Daoy (cell line): ENCODE results near the gene SHKBP1. TPM values are rescaled to one million over a fixed set of nuclear protein-coding genes. Genes with fewer than 3 reads are reported as not detected.
"Not testable (repeated sequence)": the region's sequence is repeated elsewhere in the genome, so short reads cannot be mapped to it uniquely, and the experiment has no call there.

Experiments used
- DNase-seq: peaks from one replicate; pipeline ENCODE4 v3.0.0-alpha.2; 2015; ENCODE audit warnings: low read depth
- total RNA-seq: library from RNA; depleted of rRNA; stranded (reverse); fragments of >200 nt; shearing (Covaris generic); gene quantifications from 2 replicates; pipeline ENCODE4 v1.2.3, GENCODE V29; 2014

SHKBP1 gene
- total RNA-seq, 1 experiment from 2014 or later, result 134 TPM

GRCh38 chr19:40585241-40585981 lies 8.7 kb downstream of the SHKBP1 start:
- DNase-seq, result peak; percentile 85

GRCh38 chr19:40585982-40586422 lies 9.3 kb downstream of the SHKBP1 start:
- no peak for DNase-seq

GRCh38 chr19:40586611-40587010 lies 9.9 kb downstream of the SHKBP1 start:
- no peak for DNase-seq

- peak; percentile 81 for DNase-seq
Observed at GRCh38 chr19:40588110-40588854, 11.6 kb downstream of the SHKBP1 start.

- DNase-seq, result no peak
Observed at GRCh38 chr19:40588926-40589569, 12.4 kb downstream of the SHKBP1 start.

- DNase-seq, result no peak
Observed at GRCh38 chr19:40589591-40590429, 13.1 kb downstream of the SHKBP1 start.

GRCh38 chr19:40590464-40591265 lies 14.0 kb downstream of the SHKBP1 start:
- DNase-seq, result no peak

GRCh38 chr19:40591724-40592123 lies 15.1 kb downstream of the SHKBP1 start:
- not testable (repeated sequence) for DNase-seq

- DNase-seq, result peak; percentile 63
Observed at GRCh38 chr19:40592170-40592569, 15.5 kb downstream of the SHKBP1 start.

- no peak for DNase-seq
Observed at GRCh38 chr19:40594255-40594654, 17.6 kb downstream of the SHKBP1 start.

- DNase-seq, result peak; percentile 79
Observed at GRCh38 chr19:40594657-40595091, 18.0 kb downstream of the SHKBP1 start.

- DNase-seq, result peak; percentile 82
Observed at GRCh38 chr19:40596608-40597328, 20.1 kb downstream of the SHKBP1 start.

GRCh38 chr19:40597329-40597838 lies 20.7 kb downstream of the SHKBP1 start:
- DNase-seq, result no peak

GRCh38 chr19:40598121-40598917 lies 21.6 kb downstream of the SHKBP1 start:
- DNase-seq, result peak; percentile 96

- DNase-seq, result no peak
Observed at GRCh38 chr19:40598918-40599307, 22.2 kb downstream of the SHKBP1 start.

- DNase-seq, result peak; percentile 63
Observed at GRCh38 chr19:40599331-40599901, 22.7 kb downstream of the SHKBP1 start.

- DNase-seq, result no peak
Observed at GRCh38 chr19:40599902-40600569, 23.4 kb downstream of the SHKBP1 start.

- DNase-seq, result no peak
Observed at GRCh38 chr19:40600570-40601133, 24.0 kb downstream of the SHKBP1 start.
